NB4 (cell line): ENCODE results near the gene FGF12.
"Not testable (repeated sequence)": the region's sequence is repeated elsewhere in the genome, so short reads cannot be mapped to it uniquely, and the experiment has no call there.

Experiments
- DNase-seq: peaks from one replicate; pipeline ENCODE4 v3.0.0; 2010; ENCODE audit warnings: low read depth
- H3K4me3 ChIP-seq: one replicate; pipeline ENCODE4 v1.5.1; 2011; ENCODE audit warnings: mild to moderate bottlenecking, low read depth, low read length, moderate library complexity
- CTCF ChIP-seq: IDR thresholded peaks from one replicate; pipeline ENCODE4 v1.5.1; 2012; ENCODE audit warnings: low read depth, low read length
- MAX ChIP-seq: IDR thresholded peaks from 2 replicates; pipeline ENCODE4 v1.6.1; 2011; ENCODE audit warnings: low read depth, low read length
- MYC ChIP-seq: IDR thresholded peaks from 2 replicates; pipeline ENCODE4 v1.6.1; 2011; ENCODE audit warnings: low read depth, low read length
- POLR2A ChIP-seq: IDR thresholded peaks from 2 replicates; pipeline ENCODE4 v1.6.1; 2011; ENCODE audit warnings: mild to moderate bottlenecking; ENCODE audit not compliant: insufficient read length; ENCODE audit errors: extremely low read depth

Gene FGF12

GRCh38 chr3:192726385-192726784 lies 956 bp downstream of the FGF12 start:
- TF ChIP-seq MAX = no peak
- TF ChIP-seq MYC = no peak
- TF ChIP-seq CTCF = no peak
- H3K4me3 ChIP-seq = no peak overlapping the region
- DNase-seq = no peak

GRCh38 chr3:192719964-192720363 lies 7.4 kb downstream of the FGF12 start:
- no peak for DNase-seq
- H3K4me3 ChIP-seq = no peak overlapping the region
- TF ChIP-seq MYC (no peak), MAX (no peak), POLR2A (no peak), CTCF (no peak)

- DNase-seq = no peak
- H3K4me3 ChIP-seq = no peak overlapping the region
- no peak for TF ChIP-seq POLR2A
- TF ChIP-seq MYC = no peak
- TF ChIP-seq CTCF = no peak
- TF ChIP-seq MAX = no peak
Observed at GRCh38 chr3:192718156-192718555, 9.2 kb downstream of the FGF12 start.

GRCh38 chr3:192715126-192715525 lies 12.2 kb downstream of the FGF12 start:
- DNase-seq = no peak
- H3K4me3 ChIP-seq = no peak overlapping the region
- TF ChIP-seq MYC = no peak
- no peak for TF ChIP-seq POLR2A
- TF ChIP-seq MAX = no peak
- TF ChIP-seq CTCF = no peak

- not testable (repeated sequence) for H3K4me3 ChIP-seq, DNase-seq
Observed at GRCh38 chr3:192711126-192711525, 16.2 kb downstream of the FGF12 start.

GRCh38 chr3:192710366-192710765 lies 17.0 kb downstream of the FGF12 start:
- no peak for DNase-seq
- no peak for TF ChIP-seq MYC
- no peak for TF ChIP-seq CTCF
- no peak for TF ChIP-seq MAX
- no peak for TF ChIP-seq POLR2A
- H3K4me3 ChIP-seq = no peak overlapping the region
